HG03565 (cell line): ENCODE data around the gene GNLY.
"Not testable (repeated sequence)": the region's sequence is repeated elsewhere in the genome, so short reads cannot be mapped to it uniquely, and the experiment has no call there.

ENCODE experiments used
- ATAC-seq: cut with Tn5 transposase; IDR thresholded peaks from one replicate; pipeline ENCODE4 v1.9.1; 2021; ENCODE audit warnings: mild to moderate bottlenecking, moderate library complexity; ENCODE audit not compliant: unreplicated experiment

The GNLY gene

GRCh38 chr2:85694052-85695025 is at the start of gene GNLY:
Gene GNLY (plus strand): TSS chr2:85694358. CDS start chr2:85694419, 61 bp downstream.
- no peak for ATAC-seq

- ATAC-seq: no peak
These were observed 49.2 kb upstream of the GNLY start for GRCh38 chr2:85644909-85645308.

- ATAC-seq: no peak
These were observed 48.0 kb upstream of the GNLY start for GRCh38 chr2:85646166-85646565.

- ATAC-seq: no peak
These were observed 46.2 kb upstream of the GNLY start for GRCh38 chr2:85647823-85648526.

- ATAC-seq: no peak
These were observed 45.5 kb upstream of the GNLY start for GRCh38 chr2:85648619-85649018.

- no peak for ATAC-seq
These were observed 44.7 kb upstream of the GNLY start for GRCh38 chr2:85649201-85650190.

- ATAC-seq: no peak
These were observed 43.7 kb upstream of the GNLY start for GRCh38 chr2:85650456-85650855.

- ATAC-seq: no peak
These were observed 43.1 kb upstream of the GNLY start for GRCh38 chr2:85651097-85651496.

- no peak for ATAC-seq
These were observed 42.1 kb upstream of the GNLY start for GRCh38 chr2:85652056-85652455.

- no peak for ATAC-seq
These were observed 40.2 kb upstream of the GNLY start for GRCh38 chr2:85653996-85654395.

- ATAC-seq: no peak
These were observed 38.2 kb upstream of the GNLY start for GRCh38 chr2:85655961-85656417.

- no peak for ATAC-seq
These were observed 37.7 kb upstream of the GNLY start for GRCh38 chr2:85656468-85656867.

GRCh38 chr2:85657399-85657798 is 36.8 kb upstream of the GNLY start:
- ATAC-seq: not testable (repeated sequence)

GRCh38 chr2:85659324-85659981 is 34.7 kb upstream of the GNLY start:
- ATAC-seq: no peak

- ATAC-seq: not testable (repeated sequence)
These were observed 33.9 kb upstream of the GNLY start for GRCh38 chr2:85660301-85660700.

- no peak for ATAC-seq
These were observed 33.4 kb upstream of the GNLY start for GRCh38 chr2:85660725-85661124.

GRCh38 chr2:85661139-85661858 is 32.9 kb upstream of the GNLY start:
- no peak for ATAC-seq

GRCh38 chr2:85662899-85663593 is 31.1 kb upstream of the GNLY start:
- no peak for ATAC-seq
